Stimulated activated CD4-positive, alpha-beta T cell treated with anti-CD3 and anti-CD28 coated beads, Interleukin-1b, Interleukin-23, amount 100 ng/mL, for 24 hours (primary cell): ENCODE measurements around the gene RCAN1.
A peak's percentile ranks its signal among the peaks of the same experiment; 100 is the strongest.
"Not testable (repeated sequence)": the region's sequence is repeated elsewhere in the genome, so short reads cannot be mapped to it uniquely, and the experiment has no call there.

Experiments used
- DNase-seq, 4 experiments: peaks; one replicate each; pipeline ENCODE4 v3.0.0-alpha.2; 2020; ENCODE audit warnings: low read depth in 4 of 4, low spot score in 1 of 4

The RCAN1 gene

DNA sequence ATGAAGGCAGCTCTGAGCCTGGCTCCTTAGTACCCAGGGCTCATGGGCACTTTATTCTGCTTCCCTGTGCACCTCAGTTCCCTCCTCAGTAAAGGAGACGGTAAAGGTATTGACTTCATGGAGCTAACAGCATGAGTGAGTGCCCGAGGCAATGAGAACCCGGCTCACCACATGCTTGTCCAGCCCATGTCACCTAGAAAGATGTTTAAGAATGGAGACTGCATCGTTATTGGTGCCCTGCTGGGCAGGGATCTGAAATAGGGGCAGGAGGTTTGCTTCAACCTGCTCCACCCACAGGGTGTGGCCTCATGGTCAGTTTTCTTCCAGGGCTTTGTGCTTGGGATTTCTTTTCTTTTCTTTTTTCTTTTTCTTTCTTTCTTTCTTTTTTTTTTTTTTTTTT lies 95.9 kb downstream of the RCAN1 start:
- no peak for DNase-seq

DNA sequence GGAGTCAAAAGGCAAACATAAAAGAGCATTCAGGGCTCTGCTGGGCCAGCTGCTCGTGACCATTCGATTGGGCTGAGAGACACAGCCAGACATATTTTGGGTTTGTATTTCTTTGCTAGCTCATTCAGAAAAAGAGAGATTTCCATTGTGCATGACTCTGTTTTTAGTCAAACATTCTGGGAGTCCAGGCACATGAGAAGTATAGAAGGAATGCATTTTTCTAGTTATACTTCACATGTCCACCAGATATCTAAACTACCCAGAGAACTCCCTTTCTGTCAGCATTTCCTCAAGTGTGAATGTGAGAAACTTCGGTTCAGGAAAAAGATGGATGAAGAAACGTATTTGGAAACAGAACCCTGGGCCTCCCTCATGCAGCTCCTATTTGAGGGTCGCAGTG lies 96.6 kb downstream of the RCAN1 start:
- no peak for DNase-seq

DNA sequence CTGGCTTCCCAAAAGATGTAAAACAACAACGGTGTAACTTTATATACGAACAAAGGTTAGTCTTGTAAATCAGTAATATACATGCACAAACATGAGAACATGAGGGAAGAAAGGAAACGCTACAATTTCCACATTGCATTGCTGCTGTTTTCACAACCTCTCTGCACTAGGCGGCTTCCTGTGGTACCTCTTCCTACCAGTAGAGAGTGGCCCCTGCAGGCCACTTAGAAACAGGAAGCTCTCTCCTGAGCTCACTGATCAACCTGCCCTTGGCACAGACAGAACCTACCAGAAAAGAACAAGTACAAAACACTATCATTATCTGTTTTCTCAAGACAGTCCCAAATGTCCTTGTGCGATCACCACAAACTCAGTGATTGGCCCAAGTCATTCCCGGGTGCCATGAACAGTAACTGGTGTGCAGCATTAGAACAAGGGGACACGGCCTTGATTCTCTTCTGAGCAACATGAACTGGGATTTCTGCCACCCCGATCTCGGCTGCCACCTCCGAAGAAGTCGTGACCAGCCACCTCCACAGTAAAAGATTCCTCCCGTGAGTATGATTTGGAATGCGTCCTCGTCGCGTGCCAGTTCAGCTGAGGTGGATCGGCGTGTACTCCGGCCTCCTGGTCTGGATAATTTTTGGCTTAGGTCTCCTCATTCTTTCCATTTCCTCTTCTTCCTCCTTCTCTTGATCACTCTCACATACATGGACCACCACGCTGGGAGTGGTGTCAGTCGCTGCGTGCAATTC lies 97.2 kb downstream of the RCAN1 start:
- DNase-seq: no peak

DNA sequence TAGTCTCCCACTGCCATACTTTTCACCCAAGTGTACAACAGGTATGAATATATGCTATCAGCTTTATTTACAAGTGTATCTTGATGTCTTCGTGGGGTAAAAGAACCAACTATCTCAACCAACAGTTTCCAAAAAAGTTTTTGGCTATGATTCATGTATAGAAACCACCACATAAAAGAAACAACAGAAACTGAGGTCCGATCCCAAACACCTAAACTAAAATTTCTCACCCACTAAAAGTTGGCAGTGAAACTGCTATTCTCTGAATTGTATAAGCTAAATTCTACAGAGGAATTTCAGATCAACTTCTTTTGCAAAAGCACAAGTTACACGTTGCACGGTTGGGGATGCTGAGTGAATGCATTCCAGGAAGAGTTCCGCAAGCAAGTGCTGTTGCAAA lies 97.9 kb downstream of the RCAN1 start:
- DNase-seq: no peak

DNA sequence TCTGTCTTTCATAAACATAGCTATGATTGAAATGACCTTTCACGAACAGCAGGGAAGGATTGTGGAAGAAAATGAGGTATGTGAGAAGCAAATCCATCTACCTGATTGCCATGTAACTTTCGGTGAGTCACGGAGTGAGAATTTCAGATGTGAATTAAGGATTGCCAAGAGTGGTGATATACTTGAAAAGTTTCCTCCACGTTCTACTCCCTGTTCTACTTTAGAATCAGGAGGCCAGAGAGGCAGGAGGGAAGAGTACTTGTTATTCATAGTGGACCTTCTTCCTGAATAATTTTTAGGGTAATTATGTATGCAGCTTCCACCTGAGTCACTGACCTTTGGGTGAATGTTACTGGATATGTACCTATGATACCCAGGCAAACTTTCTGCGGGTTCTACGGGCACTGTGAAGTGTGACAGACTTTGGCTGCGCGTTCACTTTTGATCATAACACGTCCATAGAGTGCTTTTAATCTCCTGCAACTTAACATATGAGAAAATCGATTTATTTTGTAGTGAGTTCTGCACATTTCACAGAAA lies 100.3 kb downstream of the RCAN1 start:
- DNase-seq: no peak

DNA sequence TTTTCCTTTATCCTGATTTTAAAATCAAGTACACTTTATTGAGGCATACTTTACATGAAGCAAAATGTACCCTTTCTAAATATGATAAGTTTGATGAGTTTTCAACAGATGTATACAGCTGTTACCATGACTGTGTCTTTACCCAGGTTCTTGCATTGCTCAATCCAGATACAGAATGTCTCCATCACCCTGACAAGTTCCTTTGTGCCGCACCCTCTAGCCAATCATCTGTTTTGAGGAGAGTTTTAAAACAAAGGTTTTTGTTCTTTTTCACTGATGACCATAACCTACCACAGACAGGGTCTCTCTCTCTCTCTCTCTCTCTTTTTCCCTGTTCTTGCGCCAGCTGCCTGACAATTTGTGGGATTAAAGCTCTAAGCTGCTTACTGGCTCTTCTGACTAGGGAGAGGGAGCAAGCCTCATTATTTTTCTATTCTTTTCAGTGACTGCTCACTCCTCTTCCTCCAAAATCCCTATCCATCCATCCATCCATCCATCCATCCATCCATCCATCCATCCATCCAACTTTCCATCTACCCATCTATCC lies 101.7 kb downstream of the RCAN1 start:
- no peak for DNase-seq

DNA sequence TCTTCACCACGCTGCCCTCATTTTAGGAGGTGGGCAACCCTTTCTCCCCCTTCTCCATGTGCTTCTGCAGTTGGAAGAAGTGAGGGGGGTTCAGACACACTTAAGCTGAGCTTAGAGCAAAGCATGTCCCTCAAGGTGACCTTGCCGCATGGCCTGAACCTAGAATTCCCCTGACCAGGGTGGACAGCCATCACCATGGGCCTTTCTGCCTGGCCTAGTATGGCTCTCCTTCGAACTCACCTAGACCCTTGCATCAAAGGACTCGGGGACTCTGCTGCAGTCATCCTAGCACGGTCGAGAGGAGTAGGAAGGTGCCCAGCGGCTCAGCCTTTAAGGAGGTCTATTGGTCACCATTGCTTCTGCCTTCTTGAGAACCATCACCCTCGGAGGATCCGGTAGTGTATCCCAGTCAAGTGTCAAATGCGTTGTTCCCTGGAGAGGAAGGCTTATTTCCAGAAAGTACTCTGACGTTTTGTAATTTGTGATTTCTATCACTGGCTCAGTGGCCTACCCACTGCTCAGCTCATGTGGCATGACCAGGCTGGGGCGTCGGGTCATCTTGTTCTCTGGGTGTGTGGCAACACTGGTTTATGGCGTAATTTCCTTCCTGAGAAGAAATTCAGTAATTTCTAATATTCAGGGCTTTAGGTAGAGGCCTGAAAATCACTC lies 103.0 kb downstream of the RCAN1 start, which contains the start of gene KCNE1:
Gene KCNE1, minus strand, starts transcription at position 424 of the 669 bp plus-strand sequence. CDS start 62,576 bp downstream, outside the sequence.
- DNase-seq: no peak

DNA sequence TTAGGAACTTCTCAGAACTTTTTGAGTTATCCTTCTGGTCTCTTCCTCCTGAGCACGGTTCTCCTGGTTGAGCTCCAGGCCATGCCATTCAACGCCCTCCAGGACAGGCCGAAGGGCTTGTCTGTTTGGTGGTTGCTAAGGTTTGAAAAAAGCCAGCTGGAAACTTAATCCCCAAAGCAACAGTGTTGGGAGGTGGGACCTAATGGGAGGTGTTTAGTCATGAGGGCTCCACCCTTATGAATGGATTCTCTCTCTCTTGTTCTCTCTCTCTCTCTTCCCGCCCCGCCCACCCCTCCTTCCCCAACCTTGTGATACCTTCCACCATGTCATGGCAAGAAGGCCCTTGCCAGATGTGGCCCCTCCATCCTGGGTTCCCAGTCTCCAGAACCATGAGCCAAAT lies 103.7 kb downstream of the RCAN1 start:
- DNase-seq: no peak

DNA sequence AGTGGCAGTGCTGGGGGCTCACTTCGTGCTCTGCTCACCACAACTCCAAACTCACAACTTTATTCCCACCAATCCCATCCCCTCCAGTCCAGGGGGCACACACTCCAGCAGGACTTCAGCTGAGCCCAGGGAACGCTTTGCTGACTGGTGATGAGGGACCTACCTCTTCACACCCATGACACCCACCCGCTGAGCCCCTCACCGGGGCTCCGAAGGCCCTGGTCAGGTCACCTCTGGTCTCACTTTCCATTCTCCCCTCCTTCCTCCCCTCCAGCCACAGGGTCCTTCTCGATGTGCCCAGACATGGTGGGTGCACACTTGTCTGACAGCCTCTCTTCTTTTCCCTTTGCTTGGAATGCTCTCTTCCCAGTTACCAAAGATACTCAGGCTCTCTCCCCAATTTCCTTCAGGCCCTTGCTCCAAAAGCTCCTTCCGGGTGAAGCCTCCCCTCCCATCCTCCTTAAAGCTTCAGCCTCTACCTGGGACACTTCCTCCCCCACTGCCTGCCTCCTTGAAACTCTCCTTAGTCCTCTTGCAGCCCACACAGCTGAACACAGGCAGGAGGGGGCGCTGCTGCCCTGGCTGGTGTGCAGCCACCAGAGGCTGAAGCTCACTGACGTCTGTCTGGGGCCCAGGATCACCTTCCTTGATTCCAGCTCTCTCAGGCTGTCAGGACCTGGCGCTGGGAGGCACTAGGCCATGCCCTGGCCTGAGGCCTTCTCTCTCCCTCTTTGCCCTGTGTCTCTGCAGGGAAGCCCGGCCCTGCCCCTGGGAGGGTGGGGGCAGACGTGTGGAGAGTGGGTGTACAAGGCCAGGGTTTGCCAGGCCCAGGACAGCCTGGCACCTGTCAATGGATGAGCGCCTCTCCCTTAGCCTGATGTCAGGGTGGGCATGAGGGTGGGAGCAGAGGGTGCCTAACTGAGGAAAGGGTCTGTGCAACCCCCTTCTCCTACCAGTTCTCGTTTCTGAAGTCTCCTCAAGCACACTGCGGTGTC lies 104.5 kb downstream of the RCAN1 start:
- peak in 3 of 4 experiments; percentile 11 to 54 (median 48) for DNase-seq

DNA sequence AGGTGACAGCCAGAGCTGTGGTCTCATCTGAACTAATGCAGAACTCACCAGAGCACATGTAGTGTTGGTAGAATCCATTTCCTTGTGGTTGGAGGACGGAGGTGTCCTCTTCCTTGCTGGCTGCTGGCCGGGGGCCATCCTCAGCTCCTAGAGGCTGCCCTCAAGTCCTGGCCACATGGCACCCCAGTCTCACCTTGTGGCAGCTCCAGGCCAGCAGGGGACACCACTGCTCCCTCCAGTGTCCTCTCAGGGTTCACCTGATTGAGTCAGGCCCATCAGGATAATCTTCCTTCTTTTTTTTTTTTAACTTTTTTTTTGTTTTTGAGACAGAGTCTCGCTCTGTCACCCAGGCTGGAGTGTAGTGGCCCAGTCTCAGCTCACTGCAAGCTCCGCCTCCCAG lies 105.8 kb downstream of the RCAN1 start:
- no peak for DNase-seq

DNA sequence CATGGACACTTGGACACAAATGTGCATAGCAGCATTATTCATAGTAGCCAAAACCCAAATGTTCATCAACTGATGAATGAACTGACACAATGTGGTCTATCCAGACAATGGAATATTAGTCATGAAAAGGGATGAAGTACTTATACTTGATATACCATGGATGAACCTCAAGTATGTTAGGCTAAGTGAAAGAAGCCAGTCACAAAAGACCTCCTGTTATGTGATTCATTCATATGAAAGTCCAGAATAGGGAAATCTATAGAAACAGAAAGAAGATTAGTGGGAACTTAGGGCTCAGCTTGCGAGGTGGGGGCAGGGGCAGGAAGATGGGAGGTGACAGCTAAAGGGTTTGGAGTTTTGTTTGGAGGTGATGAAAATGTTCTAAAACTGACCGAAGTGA lies 110.3 kb downstream of the RCAN1 start:
- DNase-seq: no peak

DNA sequence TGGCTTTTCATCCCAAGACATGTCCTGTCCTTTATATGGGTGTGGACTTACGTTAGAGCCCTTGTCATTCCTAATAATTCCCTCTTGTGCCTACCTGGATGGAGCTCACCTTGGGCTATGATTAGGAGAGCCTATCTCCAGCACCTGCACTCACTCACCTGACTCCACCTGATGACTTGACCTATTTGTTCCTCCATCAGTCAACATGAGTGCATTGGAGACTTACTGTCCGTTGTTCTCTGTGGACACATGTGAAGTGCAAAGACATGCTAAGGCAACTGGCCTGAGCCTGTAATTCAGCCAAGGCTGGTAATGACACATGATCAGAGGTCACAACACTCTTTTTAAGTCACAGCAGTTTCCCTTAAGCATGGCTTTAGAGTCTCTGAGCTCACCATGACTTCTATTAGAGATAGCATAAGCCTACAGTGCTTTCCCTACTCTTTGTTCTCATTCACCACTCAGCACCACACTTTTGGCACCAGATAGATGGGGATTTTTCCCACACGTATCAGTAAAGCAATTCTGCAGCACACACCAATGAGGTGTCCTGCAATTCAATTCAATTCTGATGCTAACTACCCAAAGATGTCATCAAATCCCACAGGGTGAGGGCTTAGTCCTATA lies 112.3 kb downstream of the RCAN1 start:
- DNase-seq: no peak

DNA sequence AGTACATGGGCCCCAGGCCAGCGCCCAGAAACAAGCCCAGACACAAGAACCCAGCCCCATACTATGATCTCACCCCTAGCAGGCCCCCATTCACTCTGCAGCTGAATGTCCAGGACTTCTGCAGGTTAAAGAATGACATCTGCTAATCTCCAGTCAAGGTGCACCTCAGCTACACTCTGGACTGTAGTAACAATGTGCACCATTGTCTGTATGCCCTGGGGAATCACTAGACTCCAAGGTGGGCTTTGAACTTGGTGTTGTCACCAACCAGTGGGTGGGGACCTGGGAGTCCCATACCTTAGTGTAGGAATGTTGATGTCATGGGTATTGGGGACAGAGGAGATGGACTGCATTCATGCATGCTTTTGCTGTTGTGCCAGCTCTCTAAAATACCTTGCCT lies 113.2 kb downstream of the RCAN1 start:
- DNase-seq: no peak

DNA sequence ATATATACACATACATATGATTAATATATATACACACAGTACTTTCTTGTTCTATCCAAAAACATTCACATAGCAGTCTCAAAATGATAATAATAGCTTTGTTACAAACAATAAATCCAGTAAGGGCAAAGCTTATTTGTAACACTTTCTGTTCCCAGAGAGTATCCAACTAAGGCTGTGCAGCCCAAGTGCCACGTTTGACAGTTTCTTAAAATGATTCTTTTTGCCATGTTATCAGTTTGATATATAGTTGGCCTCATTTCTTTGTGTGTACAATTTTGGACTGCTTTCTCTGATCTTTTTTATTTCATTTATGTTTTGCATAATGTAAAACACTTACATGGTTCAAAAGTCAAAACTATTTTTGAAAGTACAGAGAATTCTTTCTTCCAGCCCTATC lies 114.7 kb downstream of the RCAN1 start:
- no peak for DNase-seq

DNA sequence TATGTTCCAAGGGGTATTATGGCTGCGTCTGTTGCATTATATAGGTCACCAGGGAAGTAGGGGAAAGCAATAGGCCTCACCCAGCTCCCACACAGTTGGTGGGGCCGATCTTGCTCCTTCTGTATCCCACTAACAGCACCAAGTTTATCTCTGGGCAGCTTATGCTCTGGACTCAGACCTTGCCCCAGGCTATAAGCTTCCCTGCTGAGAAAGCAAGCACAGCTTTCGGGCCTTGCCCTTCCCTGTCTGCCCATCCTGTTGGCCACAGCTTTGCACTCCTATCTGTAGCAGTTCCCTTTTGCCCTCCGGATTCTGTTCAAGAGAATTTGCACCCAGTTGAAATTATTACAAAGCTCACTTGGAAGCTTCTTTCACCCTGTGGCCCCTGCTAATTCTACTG lies 115.8 kb downstream of the RCAN1 start:
- no peak for DNase-seq

DNA sequence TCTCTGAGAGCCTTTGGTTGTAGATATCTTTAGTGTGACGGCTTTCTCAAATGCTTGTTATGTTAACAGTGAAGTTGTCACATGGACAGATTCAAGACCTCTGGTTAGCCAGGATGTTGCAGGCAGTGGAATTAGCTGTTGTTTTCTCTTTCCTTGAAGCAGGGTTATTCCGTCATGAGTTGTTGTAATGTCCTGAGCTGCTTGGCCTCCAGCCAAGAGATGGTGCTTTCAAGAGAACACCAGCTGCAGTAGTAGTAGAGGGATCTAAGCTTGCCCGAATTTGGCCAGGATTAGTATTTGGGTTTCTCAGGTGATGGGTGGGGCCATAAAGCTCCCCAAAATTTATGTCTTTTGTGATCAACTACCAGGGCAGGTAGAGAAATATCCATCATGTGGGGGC lies 116.3 kb downstream of the RCAN1 start:
- no peak for DNase-seq

DNA sequence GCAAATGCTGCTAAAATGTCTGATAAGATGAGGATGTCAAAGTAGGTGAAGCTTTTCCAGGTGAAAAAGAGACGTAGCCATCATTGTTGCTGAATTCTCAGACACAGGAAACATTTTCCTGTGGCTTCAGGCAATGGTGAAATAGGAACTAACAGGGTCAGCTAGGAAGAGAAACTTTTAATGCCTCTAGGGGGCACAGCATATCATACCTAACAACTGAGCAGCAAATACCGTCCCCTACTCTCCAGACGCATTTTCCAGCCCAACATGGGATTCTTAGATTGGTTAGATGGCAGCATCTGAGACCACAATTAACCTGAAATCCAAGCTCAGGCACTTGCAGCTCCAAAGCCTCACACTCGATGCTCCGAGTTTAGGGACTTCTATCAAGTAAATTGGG lies 131.1 kb downstream of the RCAN1 start:
- not testable (repeated sequence) for DNase-seq

DNA sequence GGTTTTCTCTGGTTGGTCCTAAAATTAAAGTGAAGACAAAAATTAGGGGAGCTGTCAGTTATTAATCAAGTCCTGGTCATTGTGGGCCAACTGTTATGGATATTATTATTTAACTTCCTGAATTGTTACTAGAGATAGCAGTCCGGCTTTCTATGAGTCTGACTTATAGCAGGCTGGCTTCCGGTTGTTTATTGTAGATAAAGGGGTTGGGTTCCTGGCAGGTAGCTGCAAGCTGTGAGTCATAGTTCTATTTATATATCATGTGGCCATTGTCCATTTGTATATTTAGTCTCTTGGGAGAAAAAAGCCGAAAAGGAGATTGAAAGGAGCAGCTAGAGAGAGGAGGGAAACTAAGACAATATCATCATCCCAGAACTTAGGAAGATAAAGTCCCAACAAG lies 131.5 kb downstream of the RCAN1 start:
- not testable (repeated sequence) for DNase-seq

DNA sequence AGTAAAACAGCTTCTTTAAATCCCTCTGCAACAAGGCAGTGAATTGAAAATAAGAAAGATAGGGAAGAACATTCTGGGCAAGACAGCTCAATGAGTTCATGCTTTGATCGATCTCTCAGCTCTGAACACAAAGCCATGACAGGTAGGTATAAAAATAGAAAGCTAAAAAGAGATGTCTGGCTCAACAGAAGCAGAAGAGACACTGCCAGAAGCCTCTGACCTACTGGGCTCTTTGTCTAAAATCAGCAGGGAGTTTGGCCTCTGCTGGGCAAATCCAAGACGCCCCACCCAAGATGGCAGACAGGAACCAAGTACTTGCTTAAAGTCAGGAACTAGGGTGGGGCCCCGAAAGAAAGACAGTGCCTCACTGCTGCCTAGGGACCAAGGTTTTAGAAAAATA lies 147.6 kb downstream of the RCAN1 start:
- not testable (repeated sequence) for DNase-seq
